PC-9 (cell line): Measurements from ENCODE around the gene DRG1.

Experiments used
- CTCF ChIP-seq: fragments of 200-600 bp; sonication (generic); conservative IDR thresholded peaks from 2 replicates; pipeline ENCODE4 v1.6.1; 2017; ENCODE audit warnings: mixed run types, antibody characterized with exemption, mild to moderate bottlenecking, moderate library complexity
- EZH2 ChIP-seq: fragments of 200-600 bp; sonication (generic); IDR thresholded peaks from 2 replicates; pipeline ENCODE4 v1.8.0; 2017; ENCODE audit warnings: antibody characterized with exemption, low read depth

- no peak for TF ChIP-seq CTCF
- TF ChIP-seq EZH2, result no peak
These were observed 32.0 kb upstream of the DRG1 start for GRCh38 chr22:31367426-31367825.
